Measurements from ENCODE around the gene ERCC8.

DNA sequence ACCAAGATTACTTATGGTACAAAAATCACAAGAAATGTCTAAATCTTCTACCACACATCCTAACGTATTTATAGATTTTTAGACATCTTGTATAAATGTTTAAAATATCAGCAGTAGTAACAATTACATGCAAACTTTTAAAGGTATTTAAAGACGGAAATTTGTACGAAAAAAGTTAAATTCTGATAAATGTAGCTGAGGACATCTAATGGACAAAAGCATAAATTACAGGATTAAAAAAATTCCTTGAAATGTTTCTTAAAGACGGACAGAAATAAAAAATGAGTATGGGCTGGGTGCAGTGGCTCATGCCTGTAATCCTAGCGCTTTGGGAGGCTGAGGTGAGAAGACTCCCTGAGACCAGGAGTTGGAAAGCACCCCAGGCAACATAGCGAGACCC, 15.8 kb downstream of the ERCC8 start:
- TF ChIP-seq, protein P1, sequence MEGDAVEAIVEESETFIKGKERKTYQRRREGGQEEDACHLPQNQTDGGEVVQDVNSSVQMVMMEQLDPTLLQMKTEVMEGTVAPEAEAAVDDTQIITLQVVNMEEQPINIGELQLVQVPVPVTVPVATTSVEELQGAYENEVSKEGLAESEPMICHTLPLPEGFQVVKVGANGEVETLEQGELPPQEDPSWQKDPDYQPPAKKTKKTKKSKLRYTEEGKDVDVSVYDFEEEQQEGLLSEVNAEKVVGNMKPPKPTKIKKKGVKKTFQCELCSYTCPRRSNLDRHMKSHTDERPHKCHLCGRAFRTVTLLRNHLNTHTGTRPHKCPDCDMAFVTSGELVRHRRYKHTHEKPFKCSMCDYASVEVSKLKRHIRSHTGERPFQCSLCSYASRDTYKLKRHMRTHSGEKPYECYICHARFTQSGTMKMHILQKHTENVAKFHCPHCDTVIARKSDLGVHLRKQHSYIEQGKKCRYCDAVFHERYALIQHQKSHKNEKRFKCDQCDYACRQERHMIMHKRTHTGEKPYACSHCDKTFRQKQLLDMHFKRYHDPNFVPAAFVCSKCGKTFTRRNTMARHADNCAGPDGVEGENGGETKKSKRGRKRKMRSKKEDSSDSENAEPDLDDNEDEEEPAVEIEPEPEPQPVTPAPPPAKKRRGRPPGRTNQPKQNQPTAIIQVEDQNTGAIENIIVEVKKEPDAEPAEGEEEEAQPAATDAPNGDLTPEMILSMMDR (IDR thresholded peaks at IDR 0.05; ENCODE audit: borderline replicate concordance, extremely low read depth, low read length, poor library complexity, severe bottlenecking): peak; percentile 40
- TF ChIP-seq EZH2 (IDR thresholded peaks at IDR 0.05; ENCODE audit: borderline replicate concordance, low read depth, low read length, severe bottlenecking): no peak

Measured in DND-41 (cell line).